HFFc6 (cell line): ENCODE results near the gene BATF. TPM values are rescaled to one million over a fixed set of nuclear protein-coding genes. Genes with fewer than 3 reads are reported as not detected.

Experiments used
- DNase-seq: peaks from one replicate; pipeline ENCODE4 v3.0.0-alpha.2; 2018
- H3K27ac Mint-ChIP-seq: 2 replicates; pipeline ENCODE4 v1.8.0; 2020; ENCODE audit warnings: mild to moderate bottlenecking, mixed read lengths
- H3K27me3 Mint-ChIP-seq: 2 replicates; pipeline ENCODE4 v1.8.0; 2021; ENCODE audit warnings: mild to moderate bottlenecking, moderate library complexity, mixed read lengths; ENCODE audit not compliant: insufficient read depth
- H3K36me3 Mint-ChIP-seq: 2 replicates; pipeline ENCODE4 v1.8.0; 2021; ENCODE audit warnings: low read depth, mixed read lengths
- H3K4me1 Mint-ChIP-seq: 2 replicates; pipeline ENCODE4 v1.8.0; 2020; ENCODE audit warnings: low read depth, mixed read lengths
- H3K4me3 Mint-ChIP-seq: 2 replicates; pipeline ENCODE4 v1.8.0; 2020; ENCODE audit warnings: mild to moderate bottlenecking, moderate library complexity, mixed read lengths
- H3K9me3 Mint-ChIP-seq: 2 replicates; pipeline ENCODE4 v1.8.0; 2020; ENCODE audit warnings: mild to moderate bottlenecking, mixed read lengths
- total RNA-seq, 6 experiments: library from RNA; stranded (reverse); fragmentation: NEBNext Ultra II Directional; extraction: Animal tissue kit (Norgen Biotek cat#: 25700); gene quantifications; 2 replicates in 1 of 6; 3 replicates in 5 of 6; pipeline ENCODE4 v1.2.3, GENCODE V29; 2021
- TF ChIP-seq, protein P1 (sequence below): fragments of 200-600 bp; sonication (generic); IDR thresholded peaks from 2 replicates; pipeline ENCODE4 v1.5.0; 2021; ENCODE audit warnings: antibody characterized with exemption, mild to moderate bottlenecking

Gene BATF
- total RNA-seq, 6 experiments from 2014 or later: not detected

DNA sequence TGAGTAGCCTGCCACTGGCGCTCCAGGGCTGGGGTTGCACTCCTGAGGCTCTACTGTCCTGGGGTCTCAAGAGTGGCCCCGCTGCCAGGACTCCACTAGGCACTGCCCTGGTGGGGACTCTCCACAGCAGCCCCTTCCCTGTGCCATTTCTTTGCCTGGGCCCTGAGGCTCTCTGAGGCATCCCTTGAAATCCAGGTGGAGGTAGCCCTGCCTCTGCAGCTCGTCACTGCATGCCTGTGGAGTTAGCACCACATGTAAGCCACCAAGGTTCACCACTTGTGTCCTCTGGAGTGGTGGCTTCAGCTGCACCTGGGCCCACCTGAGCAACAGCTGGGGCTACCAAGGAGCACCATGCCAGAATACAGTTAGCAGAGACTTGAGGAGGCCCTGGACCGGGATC, 39.9 kb upstream of the BATF start:
- Mint-ChIP-seq H3K36me3 (no peaks in the 10 kb centered on the region), H3K4me1 (no peaks in the 10 kb centered on the region), H3K9me3 (no peaks in the 10 kb centered on the region)

DNA sequence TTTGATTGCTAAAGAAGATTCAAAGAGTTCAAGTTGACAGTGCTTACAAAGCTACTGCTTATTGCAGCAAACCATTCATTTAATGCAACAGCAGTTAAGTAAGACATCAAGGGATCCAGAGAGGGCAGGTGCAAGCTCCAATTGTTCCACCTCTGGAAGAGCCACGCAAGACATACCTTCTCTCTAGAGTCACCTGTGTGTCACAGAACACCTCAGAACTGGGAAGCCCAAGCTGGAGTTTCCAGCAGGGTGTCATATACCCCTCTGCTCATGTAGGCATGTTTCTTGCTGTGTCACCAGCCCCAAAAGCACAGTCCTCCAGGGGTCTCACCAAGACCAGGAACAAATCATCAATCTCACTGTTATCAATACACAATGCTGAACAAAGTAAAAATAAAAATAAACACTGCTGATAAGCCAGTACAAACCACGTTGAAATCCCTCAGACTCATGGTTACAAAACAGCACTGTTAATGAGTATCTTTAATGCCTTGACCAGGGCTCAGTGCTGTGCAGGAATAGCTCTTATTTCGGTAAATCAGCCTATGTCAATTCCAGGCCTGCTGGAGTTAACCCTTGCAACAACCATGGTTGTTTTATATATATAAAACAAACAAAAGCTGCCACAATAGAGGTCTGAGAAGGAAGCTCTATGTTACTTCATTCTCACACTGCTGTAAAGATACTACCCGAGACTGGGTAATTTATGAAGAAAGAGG, 37.4 kb upstream of the BATF start:
- H3K4me3 Mint-ChIP-seq: no peak overlapping the region
- H3K4me1 Mint-ChIP-seq: 0 out of 2 replicates have a peak, but pooled peaks cover 6% of the 10 kb centered on the region
- DNase-seq: no peak
- no peak overlapping the region for H3K27ac Mint-ChIP-seq
- no peaks in the 10 kb centered on the region for H3K9me3 Mint-ChIP-seq
- peaks cover 22% of the 10 kb centered on the region for H3K27me3 Mint-ChIP-seq
- TF ChIP-seq, protein P1, sequence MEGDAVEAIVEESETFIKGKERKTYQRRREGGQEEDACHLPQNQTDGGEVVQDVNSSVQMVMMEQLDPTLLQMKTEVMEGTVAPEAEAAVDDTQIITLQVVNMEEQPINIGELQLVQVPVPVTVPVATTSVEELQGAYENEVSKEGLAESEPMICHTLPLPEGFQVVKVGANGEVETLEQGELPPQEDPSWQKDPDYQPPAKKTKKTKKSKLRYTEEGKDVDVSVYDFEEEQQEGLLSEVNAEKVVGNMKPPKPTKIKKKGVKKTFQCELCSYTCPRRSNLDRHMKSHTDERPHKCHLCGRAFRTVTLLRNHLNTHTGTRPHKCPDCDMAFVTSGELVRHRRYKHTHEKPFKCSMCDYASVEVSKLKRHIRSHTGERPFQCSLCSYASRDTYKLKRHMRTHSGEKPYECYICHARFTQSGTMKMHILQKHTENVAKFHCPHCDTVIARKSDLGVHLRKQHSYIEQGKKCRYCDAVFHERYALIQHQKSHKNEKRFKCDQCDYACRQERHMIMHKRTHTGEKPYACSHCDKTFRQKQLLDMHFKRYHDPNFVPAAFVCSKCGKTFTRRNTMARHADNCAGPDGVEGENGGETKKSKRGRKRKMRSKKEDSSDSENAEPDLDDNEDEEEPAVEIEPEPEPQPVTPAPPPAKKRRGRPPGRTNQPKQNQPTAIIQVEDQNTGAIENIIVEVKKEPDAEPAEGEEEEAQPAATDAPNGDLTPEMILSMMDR: no peak
- no peaks in the 10 kb centered on the region for H3K36me3 Mint-ChIP-seq

More for the DNA sequence above, 39.9 kb upstream of the BATF start:
- Mint-ChIP-seq H3K4me3 (no peak overlapping the region), H3K27me3 (peaks cover 22% of the 10 kb centered on the region), H3K27ac (no peak overlapping the region)
- TF ChIP-seq, protein P1: no peak
- no peak for DNase-seq

DNA sequence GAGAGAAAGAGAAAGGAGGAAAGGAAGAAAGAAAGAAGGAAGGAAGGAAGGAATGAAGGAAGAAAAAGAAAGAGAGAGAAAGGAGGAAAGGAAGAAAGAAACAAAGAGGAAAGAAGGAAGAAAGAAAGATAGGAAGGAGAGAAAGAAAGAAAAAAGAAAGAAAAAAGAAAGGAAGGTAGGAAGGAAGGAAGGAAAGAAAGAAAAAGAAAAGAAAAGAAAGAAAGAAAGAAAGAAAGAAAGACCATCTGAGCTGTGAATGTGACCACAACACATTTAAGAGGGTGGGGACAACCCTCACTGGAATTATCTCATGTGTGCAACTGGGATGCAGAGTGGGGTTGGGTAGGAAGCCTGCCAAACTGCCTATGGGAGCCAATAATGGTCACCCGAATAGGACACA, 36.0 kb upstream of the BATF start:
- no peak overlapping the region for H3K4me3 Mint-ChIP-seq

DNA sequence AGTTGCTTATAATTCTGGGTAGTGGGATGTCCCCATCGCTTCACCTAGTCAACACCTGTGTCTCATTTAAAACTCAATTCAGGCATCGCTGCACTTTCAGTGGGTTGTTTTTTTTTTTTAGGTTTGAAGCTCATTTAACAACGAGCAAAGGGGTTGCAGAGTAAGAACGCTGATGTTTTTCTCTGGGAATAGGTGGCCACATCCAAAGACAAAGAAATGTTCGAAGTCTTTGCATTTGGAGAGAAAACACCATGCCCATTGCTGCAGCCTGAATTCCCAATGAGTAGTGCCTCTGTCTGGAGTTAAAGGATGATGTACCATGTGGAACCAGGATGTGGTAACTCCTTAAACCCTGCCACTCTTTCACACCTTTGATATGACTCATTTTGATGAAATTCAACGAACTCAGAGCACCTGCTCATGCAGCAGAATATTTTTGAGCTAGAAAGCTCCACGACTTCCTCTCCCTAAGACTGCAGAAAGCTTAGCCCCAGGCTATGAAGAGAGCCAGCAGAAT, 35.1 kb upstream of the BATF start:
- peaks cover 25% of the 10 kb centered on the region for H3K27me3 Mint-ChIP-seq
- H3K9me3 Mint-ChIP-seq: no peaks in the 10 kb centered on the region
- no peak overlapping the region for H3K27ac Mint-ChIP-seq
- H3K36me3 Mint-ChIP-seq: no peaks in the 10 kb centered on the region
- no peak for DNase-seq
- TF ChIP-seq, protein P1: no peak
- no peak overlapping the region for H3K4me3 Mint-ChIP-seq
- H3K4me1 Mint-ChIP-seq: 0 out of 2 replicates have a peak, but pooled peaks cover 6% of the 10 kb centered on the region

More for the DNA sequence above, 36.0 kb upstream of the BATF start:
- Mint-ChIP-seq H3K27ac (no peak overlapping the region), H3K4me1 (0 out of 2 replicates have a peak, but pooled peaks cover 6% of the 10 kb centered on the region), H3K27me3 (peaks cover 24% of the 10 kb centered on the region), H3K9me3 (no peaks in the 10 kb centered on the region), H3K36me3 (no peaks in the 10 kb centered on the region)
- no peak for DNase-seq
- TF ChIP-seq, protein P1: no peak

DNA sequence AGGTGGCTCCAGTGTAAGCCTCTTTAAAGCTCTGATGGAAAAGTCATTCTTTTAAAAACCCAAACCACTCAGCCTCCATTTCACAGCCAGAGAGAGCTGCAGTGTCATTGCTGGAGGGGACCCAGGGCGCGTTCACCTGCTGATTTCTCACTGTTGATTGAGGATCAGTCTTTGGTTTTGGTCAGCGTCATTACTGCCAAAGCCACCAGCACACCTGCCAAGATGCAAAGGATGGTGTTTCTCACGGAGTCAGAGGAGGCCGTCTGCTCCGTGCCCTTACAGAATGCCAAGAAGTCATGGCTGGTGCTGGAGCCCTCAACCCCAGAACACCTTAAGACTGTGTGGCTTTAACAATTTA, 32.8 kb upstream of the BATF start:
- H3K27me3 Mint-ChIP-seq: peaks cover 30% of the 10 kb centered on the region
- H3K9me3 Mint-ChIP-seq: no peaks in the 10 kb centered on the region
- no peak overlapping the region for H3K27ac Mint-ChIP-seq
- no peak overlapping the region for H3K4me3 Mint-ChIP-seq
- DNase-seq: no peak
- H3K36me3 Mint-ChIP-seq: no peaks in the 10 kb centered on the region
- TF ChIP-seq, protein P1: no peak
- 0 out of 2 replicates have a peak, but pooled peaks cover 6% of the 10 kb centered on the region for H3K4me1 Mint-ChIP-seq
